Hematopoietic multipotent progenitor cell treated with erythropoietin and hydrocortisone succinate and interleukin-3 and kit ligand, for 17 days (in vitro differentiated cells): Measurements from ENCODE around the gene CCSAP.

Experiments used
- DNase-seq: peaks from one replicate; pipeline ENCODE4 v3.0.0-alpha.2; 2015; ENCODE audit warnings: low spot score

The CCSAP gene

GRCh38 chr1:229286099-229286766 lies 56.6 kb downstream of the CCSAP start:
- no peak for DNase-seq

DNA sequence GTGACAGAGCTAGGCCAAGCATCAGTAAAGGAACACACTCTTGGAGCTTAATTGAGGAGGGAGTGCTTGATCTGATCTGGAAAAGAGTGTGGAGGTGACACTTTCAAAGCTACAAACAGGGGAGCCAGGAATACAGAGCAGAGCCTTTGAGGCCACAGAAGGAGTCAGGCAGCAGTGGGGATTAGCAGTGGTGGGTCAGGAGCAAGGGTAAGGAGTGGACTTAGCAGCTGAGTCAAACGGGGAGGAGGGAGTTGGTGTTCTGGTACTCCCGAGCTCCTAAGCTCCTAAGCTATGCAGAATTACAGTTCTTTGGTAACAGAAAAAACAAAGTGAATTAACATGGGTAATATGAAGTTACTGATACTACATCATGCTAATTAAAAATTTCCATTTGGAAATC lies 57.4 kb downstream of the CCSAP start:
- no peak for DNase-seq

GRCh38 chr1:229284887-229285286 lies 58.0 kb downstream of the CCSAP start:
- no peak for DNase-seq

- no peak for DNase-seq
Measured at GRCh38 chr1:229283183-229283611, 59.6 kb downstream of the CCSAP start.

DNA sequence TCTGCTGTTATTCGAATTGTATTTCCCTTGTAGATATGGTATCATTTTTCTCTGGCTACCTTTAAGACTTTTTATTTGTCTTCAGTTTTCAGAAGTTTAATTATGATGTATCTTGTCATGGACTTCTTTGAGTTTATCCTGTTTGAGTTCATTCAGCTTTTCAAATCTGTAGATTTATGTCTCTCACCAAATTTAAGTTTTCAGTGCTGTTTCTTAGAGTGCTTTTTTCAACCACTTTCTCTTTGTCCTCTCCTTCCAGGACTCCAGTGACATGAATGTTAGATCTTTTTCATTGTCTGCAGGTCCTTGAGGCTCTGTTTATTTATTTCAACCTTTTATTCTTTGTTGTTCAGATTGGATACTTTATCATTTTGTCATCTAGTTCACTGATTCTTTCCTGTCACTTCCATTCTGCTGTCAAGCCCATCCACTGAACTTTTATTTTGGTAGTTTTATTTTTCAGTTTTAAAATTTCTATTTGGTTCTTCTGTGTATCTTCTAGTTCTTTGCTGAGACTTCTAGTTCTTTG lies 60.5 kb downstream of the CCSAP start:
- no peak for DNase-seq

- DNase-seq: no peak
Measured at GRCh38 chr1:229281339-229281926, 61.4 kb downstream of the CCSAP start.

- DNase-seq: no peak
Measured at GRCh38 chr1:229280921-229281320, 61.9 kb downstream of the CCSAP start.

DNA sequence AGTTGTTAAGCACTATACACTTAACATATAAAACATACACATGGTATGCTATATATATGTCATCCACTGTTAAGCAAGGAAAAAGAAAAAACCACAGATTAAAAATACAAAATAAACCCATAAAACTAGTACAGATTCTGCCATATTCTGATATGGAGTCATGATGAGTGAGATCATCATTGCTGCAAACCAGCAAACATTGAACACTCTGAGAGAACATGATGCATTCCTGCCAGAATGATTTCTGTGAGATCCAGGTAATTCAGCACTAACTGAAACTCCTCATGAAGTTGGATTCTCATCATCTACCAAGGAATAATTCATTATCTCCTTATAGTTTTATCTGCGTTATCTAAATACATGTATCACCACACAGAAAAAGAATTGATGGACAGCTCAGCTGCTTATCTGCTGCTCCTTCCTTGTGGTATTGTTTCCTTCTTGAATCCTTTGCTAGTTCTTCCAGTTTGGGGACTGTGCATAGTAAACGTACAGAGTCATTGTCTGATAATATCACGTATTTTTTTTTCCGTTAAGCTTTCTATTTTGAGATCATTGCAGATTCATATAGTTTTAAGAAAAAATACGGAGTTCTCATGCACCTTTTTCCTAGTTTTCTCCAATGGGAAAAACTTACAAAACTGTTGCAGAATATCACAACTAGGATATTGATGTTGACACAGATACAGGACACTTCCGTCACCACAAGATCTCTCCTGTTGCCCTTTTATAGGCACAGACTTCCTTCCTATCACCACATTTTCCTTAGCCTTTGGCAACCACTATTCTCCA lies 62.6 kb downstream of the CCSAP start:
- no peak for DNase-seq

GRCh38 chr1:229279242-229279641 lies 63.6 kb downstream of the CCSAP start:
- DNase-seq: no peak

DNA sequence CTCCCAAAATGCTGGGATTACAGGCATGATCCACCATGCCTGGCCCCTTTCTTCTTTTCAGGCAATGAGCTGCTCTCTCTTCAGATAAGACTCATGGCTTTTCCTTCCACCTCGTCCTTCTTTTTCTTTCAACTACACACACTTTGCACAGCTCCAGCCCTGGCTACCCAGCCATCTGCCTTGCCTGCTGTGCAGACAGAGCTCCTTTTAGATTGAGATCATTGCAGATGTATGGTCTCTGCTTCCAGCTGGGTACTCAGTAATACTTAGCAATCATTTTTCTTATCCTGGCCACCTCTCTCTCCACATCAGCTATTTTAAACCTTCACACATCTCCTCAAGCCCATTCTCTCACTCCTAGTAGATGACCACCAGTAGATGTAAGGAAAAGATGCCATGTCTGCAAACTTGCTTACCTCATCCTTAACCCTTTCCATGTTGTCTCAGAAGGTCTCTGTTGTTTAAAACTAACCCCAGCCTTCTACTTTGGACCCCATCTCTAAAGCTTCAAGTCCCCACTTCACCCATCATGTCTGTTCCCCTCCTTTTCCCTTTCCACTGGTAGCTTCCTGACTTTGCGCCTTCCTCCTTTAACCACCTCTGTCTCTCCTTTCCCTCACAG lies 64.6 kb downstream of the CCSAP start:
- DNase-seq: no peak

DNA sequence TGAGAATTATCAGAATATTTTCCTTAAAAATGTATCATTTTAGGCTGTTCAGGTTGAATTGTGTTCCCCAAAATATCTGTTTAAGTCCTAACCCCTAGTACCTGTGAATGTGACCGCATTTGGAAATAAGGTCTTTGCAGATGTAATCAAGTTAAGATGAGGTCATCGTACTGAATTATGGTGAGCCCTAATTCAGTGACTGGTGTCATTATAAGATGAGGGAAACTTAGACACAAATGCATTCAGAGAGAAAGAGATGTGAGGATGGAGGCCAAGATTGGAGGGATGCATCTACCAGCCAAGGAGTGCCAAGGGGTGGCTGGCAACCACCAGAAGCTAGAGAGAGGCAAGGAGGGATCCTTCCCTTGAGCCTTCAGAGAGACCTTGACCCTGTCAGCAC lies 67.8 kb downstream of the CCSAP start:
- DNase-seq: no peak

- DNase-seq: no peak
Measured at GRCh38 chr1:229273507-229274232, 69.2 kb downstream of the CCSAP start.

DNA sequence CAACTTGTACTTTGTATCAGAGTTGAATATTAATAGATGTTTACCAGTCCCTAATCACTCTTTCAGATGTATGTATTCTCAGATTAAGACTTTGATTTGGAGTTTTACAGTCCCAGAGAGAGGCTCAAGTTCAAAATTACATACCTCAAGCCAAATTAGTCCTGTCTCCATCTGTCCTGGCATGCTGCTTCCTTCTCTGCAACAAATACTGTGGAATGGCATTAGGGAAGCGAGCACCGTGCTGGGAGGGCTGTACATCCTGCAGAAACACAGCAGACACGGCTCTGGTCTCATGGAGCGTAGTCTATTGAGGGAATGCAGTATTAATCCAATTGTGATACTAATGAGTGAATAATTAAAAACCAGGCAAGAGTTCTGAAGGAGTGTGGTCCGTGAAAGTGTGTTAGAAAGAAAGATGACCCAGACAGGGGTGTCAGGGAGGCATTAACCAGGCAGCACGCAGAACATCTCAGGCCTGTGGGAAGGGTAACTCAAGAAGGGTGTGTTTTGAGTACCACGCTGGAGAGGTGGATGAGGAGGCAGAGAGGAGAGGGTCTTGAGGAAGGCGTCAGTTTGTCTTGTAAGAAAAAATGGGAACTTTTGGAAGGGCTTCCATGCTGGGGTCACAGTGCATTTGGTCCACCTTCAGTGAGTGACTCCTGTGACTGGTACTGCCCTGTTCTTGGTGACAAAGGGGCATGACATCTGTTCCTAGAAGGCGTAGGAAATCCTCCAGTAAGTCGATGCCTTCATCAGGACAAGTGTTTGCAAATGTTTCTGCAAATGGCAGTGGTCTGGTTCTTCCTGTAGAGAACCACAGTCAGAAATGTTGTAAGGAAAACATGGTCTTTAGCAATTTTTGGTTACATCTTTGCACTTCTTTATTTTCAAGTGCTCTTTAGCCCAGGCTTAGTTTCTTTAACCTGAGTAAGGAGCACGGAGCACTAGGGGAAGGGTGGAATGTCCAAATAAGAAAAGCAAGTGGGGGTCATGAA lies 70.4 kb downstream of the CCSAP start:
- no peak for DNase-seq

GRCh38 chr1:229271448-229272159 lies 71.2 kb downstream of the CCSAP start:
- DNase-seq: peak; percentile 17
